Thyroid gland (tissue), 4 donors: ENCODE measurements around the gene SLC25A1.

ENCODE experiments used
- CTCF ChIP-seq, 6 experiments: fragments of 200-600 bp in 3 of 6; fragments of 450-650 bp in 3 of 6; sonication (generic) in 3 of 6; IDR thresholded peaks; one replicate each; pipeline ENCODE4 v1.5.1; 2016 to 2019; ENCODE audit warnings: antibody characterized with exemption in 6 of 6, mild to moderate bottlenecking in 2 of 6, inconsistent platforms in 1 of 6, moderate library complexity in 1 of 6
- POLR2A ChIP-seq, 2 donors: fragments of 450-650 bp; IDR thresholded peaks; one replicate each; pipeline ENCODE4 v1.6.1; 2017; ENCODE audit warnings: antibody characterized with exemption in 2 of 2, mild to moderate bottlenecking in 2 of 2, moderate library complexity in 1 of 2

GRCh38 chr22:19207401-19207808, 28.9 kb upstream of the SLC25A1 start:
- TF ChIP-seq CTCF (IDR thresholded peaks at IDR 0.05) (no peak), POLR2A (IDR thresholded peaks at IDR 0.05) (no peak)
